ENCODE data around the gene GTF3C5. TPM values are rescaled to one million over a fixed set of nuclear protein-coding genes. Genes with fewer than 3 reads are reported as not detected.

GTF3C5 gene
- total and polyA plus RNA-seq, 9 of the 15 experiments (the other 6 are each of a cell fraction or from before 2014, with no cell fraction given) = 3.8 to 118 (median 83.7) TPM

DNA sequence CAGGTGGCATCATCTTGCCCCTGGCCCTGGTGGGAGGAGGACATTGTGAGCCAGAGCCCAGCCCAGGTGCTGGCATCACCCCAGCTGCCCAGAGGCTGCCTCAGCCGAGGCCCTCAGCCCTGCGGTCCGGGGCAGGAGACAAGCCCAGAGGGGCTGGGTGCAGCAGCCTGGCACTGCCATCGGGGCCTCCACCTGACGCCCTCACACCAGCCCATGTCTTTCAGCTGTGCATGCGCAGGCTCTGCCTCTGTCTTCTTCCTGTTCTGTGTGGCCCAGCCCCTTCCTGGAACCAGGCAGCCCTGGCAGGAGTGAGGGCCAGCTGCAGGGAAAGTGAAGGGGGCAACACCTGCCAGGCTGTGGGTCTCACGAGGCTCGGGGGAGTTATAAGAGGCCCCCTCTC, 26.2 kb downstream of the GTF3C5 start:
- Histone ChIP-seq H3K9ac (ENCODE audit: insufficient read depth in 1 of 2, low read depth in 2 of 2, low read length in 2 of 2) (no peak overlapping the region), H3K27ac (ENCODE audit: extremely low read depth, low read depth, low read length) (no peak overlapping the region), H3K4me1 (replicated peaks in 1 of 2; ENCODE audit: control insufficient read depth in 2 of 2, insufficient read depth in 2 of 2, low read length in 2 of 2) (peaks cover 20 to 50% of the 10 kb centered on the region in 2 experiments), H3K27me3 (ENCODE audit: control insufficient read depth in 2 of 2, insufficient read depth in 2 of 2, low read length in 2 of 2) (no peaks in the 10 kb centered on the region), H3K4me2 (ENCODE audit: insufficient read depth, low read length) (no peak overlapping the region), H3K9me3 (replicated peaks; ENCODE audit: control insufficient read depth, insufficient read depth, low read depth, low read length) (no peaks in the 10 kb centered on the region), H3K36me3 (ENCODE audit: control insufficient read depth, insufficient read depth, low read length) (peaks cover 61% of the 10 kb centered on the region; the same call in 2 of the 3 replicates), H3K79me2 (ENCODE audit: control insufficient read depth, insufficient read depth, low read length) (no peaks in the 10 kb centered on the region), H4K20me1 (replicated peaks; ENCODE audit: control insufficient read depth, insufficient read depth, low read length) (no peaks in the 10 kb centered on the region; the same call in 1 of the 2 replicates), H3K4me3 (no peak overlapping the region), H2AFZ (ENCODE audit: low read depth, low read length) (no peak overlapping the region), H3K9me1 (ENCODE audit: control insufficient read depth, insufficient read depth, low read length) (no peaks in the 10 kb centered on the region)
- intact Hi-C loops (cut with micrococcal nuclease) = no loop called here
- no peak for DNase-seq (ENCODE audit: extremely low read depth in 1 of 4, low spot score in 3 of 4)
- peak; percentile 32; the same call in 1 of the 2 replicates for TF ChIP-seq POLR2G (IDR thresholded peaks at IDR 0.05; ENCODE audit: low read depth, low read length)
- no peak for TF ChIP-seq HDAC3 (IDR thresholded peaks at IDR 0.05; ENCODE audit: borderline replicate concordance, partially characterized antibody)
- ATAC-seq = no peak
- in situ Hi-C loops (cut with MboI) = no loop called here
- WGBS (ENCODE audit: insufficient coverage, low coverage, missing lambda C conversion rate) = 91% methylated on average over 7 of the region's 8 CpGs
- BruUV-seq (replicated peaks) = no TSS peak
- no peak for FAIRE-seq
- ChIA-PET CTCF (ENCODE audit: low intra/inter-chr PET ratio) (no interaction called here), POLR2A (interaction anchor here (0.9 kb wide), 1 partner anchor 16 kb away, joined by 3 read pairs; no protein-coding TSS in a partner anchor)

DNA sequence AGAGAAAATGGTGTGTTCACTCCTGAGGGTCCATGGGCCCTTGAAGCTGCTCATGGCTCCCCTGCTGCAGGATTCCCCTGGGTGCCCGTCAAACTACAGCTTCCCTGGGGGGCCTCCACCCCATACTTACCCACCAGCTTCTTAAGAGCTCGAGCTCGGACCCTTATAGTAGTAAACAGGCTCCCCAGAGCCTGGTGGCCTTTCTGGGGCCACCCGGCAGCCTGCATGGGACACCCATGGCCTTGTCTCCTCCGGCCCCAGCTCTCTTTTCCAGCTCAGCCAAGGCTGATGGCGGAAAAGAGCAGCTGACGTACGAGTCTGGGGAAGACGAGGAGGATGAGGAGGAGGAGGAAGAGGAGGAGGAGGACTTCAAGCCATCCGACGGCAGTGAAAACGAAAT, 26.8 kb downstream of the GTF3C5 start:
- peaks cover 20 to 50% of the 10 kb centered on the region in 2 experiments for H3K4me1 ChIP-seq (replicated peaks in 1 of 2; ENCODE audit: control insufficient read depth in 2 of 2, insufficient read depth in 2 of 2, low read length in 2 of 2)
- H3K4me2 ChIP-seq (ENCODE audit: insufficient read depth, low read length) = no peak overlapping the region
- H3K27ac ChIP-seq (ENCODE audit: extremely low read depth, low read depth, low read length) = no peak overlapping the region
- no peak for DNase-seq (ENCODE audit: extremely low read depth in 1 of 4, low spot score in 3 of 4)
- H3K36me3 ChIP-seq (ENCODE audit: control insufficient read depth, insufficient read depth, low read length) = peaks cover 55% of the 10 kb centered on the region; the same call in 2 of the 3 replicates
- H3K79me2 ChIP-seq (ENCODE audit: control insufficient read depth, insufficient read depth, low read length) = no peaks in the 10 kb centered on the region
- POLR2A ChIA-PET = interaction anchor here (0.6 to 1.6 kb wide), 3 partner anchors 13 to 87 kb away, joined by 3 to 4 read pairs (median 3); partner anchors contain the start of gene GTF3C5
- H3K4me3 ChIP-seq = no peak overlapping the region
- no peaks in the 10 kb centered on the region; the same call in 1 of the 2 replicates for H4K20me1 ChIP-seq (replicated peaks; ENCODE audit: control insufficient read depth, insufficient read depth, low read length)
- CTCF ChIA-PET (ENCODE audit: low intra/inter-chr PET ratio) = no interaction called here
- H3K27me3 ChIP-seq (ENCODE audit: control insufficient read depth in 2 of 2, insufficient read depth in 2 of 2, low read length in 2 of 2) = no peaks in the 10 kb centered on the region
- intact Hi-C loops (cut with micrococcal nuclease) (no loop called here), in situ Hi-C loops (cut with MboI) (no loop called here)
- FAIRE-seq = no peak
- no peak for TF ChIP-seq ZNF146 (CRISPR knock-in tag; IDR thresholded peaks at IDR 0.05; ENCODE audit: unreplicated experiment)
- TF ChIP-seq KLF1 (tag; IDR thresholded peaks at IDR 0.05) = no peak
- peak; percentile 45; the same call in 1 of the 2 replicates for TF ChIP-seq ZNF263 (CRISPR knock-in tag; IDR thresholded peaks at IDR 0.05; ENCODE audit: borderline replicate concordance)
- no peak for TF ChIP-seq ZNF354B (CRISPR knock-in tag; IDR thresholded peaks at IDR 0.05)
- no peaks in the 10 kb centered on the region for H3K9me1 ChIP-seq (ENCODE audit: control insufficient read depth, insufficient read depth, low read length)
- BruUV-seq (replicated peaks) = no TSS peak
- H2AFZ ChIP-seq (ENCODE audit: low read depth, low read length) = no peak overlapping the region
- H3K9ac ChIP-seq (ENCODE audit: insufficient read depth in 1 of 2, low read depth in 2 of 2, low read length in 2 of 2) = no peak overlapping the region
- WGBS (ENCODE audit: insufficient coverage, low coverage, missing lambda C conversion rate) = 88% methylated on average over 11 of the region's 12 CpGs
- ATAC-seq = no peak
- H3K9me3 ChIP-seq (replicated peaks; ENCODE audit: control insufficient read depth, insufficient read depth, low read depth, low read length) = no peaks in the 10 kb centered on the region
